Heart left ventricle (tissue), 16 donors: ENCODE results near the gene UCN. TPM values are rescaled to one million over a fixed set of nuclear protein-coding genes. Genes with fewer than 3 reads are reported as not detected.
"Not testable (repeated sequence)": the region's sequence is repeated elsewhere in the genome, so short reads cannot be mapped to it uniquely, and the experiment has no call there.

Experiments
- ATAC-seq, 4 donors: fragments of 200-7000 bp; cut with Tn5 transposase; one replicate each; pipeline ENCODE4 v1.9.1; 2020 to 2022; ENCODE audit warnings: moderate library complexity in 4 of 4, mild to moderate bottlenecking in 3 of 4, moderate number of reproducible peaks in 1 of 4
- DNase-seq, 5 donors: peaks; one replicate each; pipeline ENCODE4 v3.0.0-alpha.2; 2020
- H3K27ac ChIP-seq, 12 donors: fragments of 200-600 bp; sonication (generic) in 4 of 12; one replicate each; pipeline versions ENCODE4 v1.5.0 to v1.8.0; 2016 to 2022; ENCODE audit warnings: mild to moderate bottlenecking in 2 of 12
- H3K27me3 ChIP-seq, 9 donors: fragments of 200-600 bp; sonication (generic) in 2 of 9; one replicate each; pipeline versions ENCODE4 v1.5.1 to v1.8.0; 2016 to 2022; ENCODE audit warnings: mild to moderate bottlenecking in 3 of 9
- H3K36me3 ChIP-seq, 9 donors: fragments of 200-600 bp; sonication (generic) in 2 of 9; one replicate each; pipeline versions ENCODE4 v1.5.0 to v1.8.0; 2018 to 2022; ENCODE audit warnings: mild to moderate bottlenecking in 2 of 9
- H3K4me1 ChIP-seq, 12 donors: fragments of 200-600 bp; sonication (generic) in 4 of 12; one replicate each; pipeline versions ENCODE4 v1.5.0 to v1.8.0; 2016 to 2022; ENCODE audit warnings: mild to moderate bottlenecking in 3 of 12
- H3K4me3 ChIP-seq, 12 donors: fragments of 200-600 bp; sonication (generic) in 4 of 12; one replicate each; pipeline versions ENCODE4 v1.5.0 to v1.8.0; 2017 to 2022; ENCODE audit warnings: mild to moderate bottlenecking in 9 of 12, moderate library complexity in 4 of 12
- H3K9me3 ChIP-seq, 12 donors: fragments of 200-600 bp; sonication (generic) in 4 of 12; one replicate each; pipeline versions ENCODE4 v1.5.0 to v1.8.0; 2016 to 2022; ENCODE audit warnings: mild to moderate bottlenecking in 1 of 12
- CTCF ChIP-seq, 12 donors: fragments of 200-600 bp; sonication (generic) in 4 of 12; IDR thresholded peaks; one replicate each; pipeline versions ENCODE4 v1.5.0 to v1.8.0; 2018 to 2022; ENCODE audit warnings: antibody characterized with exemption in 12 of 12, mild to moderate bottlenecking in 5 of 12
- POLR2A ChIP-seq, 2 donors: fragments of 450-650 bp; IDR thresholded peaks; one replicate each; pipeline ENCODE4 v1.6.1; 2017; ENCODE audit warnings: antibody characterized with exemption in 2 of 2, mild to moderate bottlenecking in 2 of 2, moderate library complexity in 2 of 2
- WGBS, 4 donors: extraction: QIAGEN DNeasy Blood & Tissue Kit in 2 of 4; methylation state at CpG; one replicate each; pipeline versions ENCODE4 v1.1.5 to v1.1.7; 2013 to 2018; 5-methylcytosine and 5-hydroxymethylcytosine counted together
- intact Hi-C, 10 donors: fragments of 100-400 bp; cut with DNase I; formaldehyde crosslinking; loops; one replicate each; pipeline versions ENCODE4 v1.11.1 to v1.14.2; 2022
- polyA plus RNA-seq, 2 donors: library from polyadenylated mRNA; stranded (reverse); fragments of 200-250 nt; gene quantifications; one replicate each; pipeline ENCODE4 v1.2.3, GENCODE V29; 2013
- total RNA-seq, 9 donors: library from RNA; depleted of rRNA in 2 of 9; stranded (reverse); fragments of >200 nt in 2 of 9; fragmentation: NEBNext Ultra II Directional in 3 of 9; extraction: Animal tissue kit (Norgen Biotek cat#: 25700) in 3 of 9; gene quantifications; one replicate each; pipeline versions ENCODE4 v1.1.0 to v1.2.4, GENCODE V29; 2016 to 2023
- donor health status: ischemic (EF 13 %, LVEDD 7.1; RV severe dilation, severe dysfunction).
- donor health status: healthy with polysubstance abuse.
- donor health status: DM: no; HTN: yes; CAD: no.
- donor health status: DM: no; HTN: no; CAD: no.
- donor health status: ischemic (EF 25% LVEDD 6.9; RV normal size, moderate dysfunction).
- donor health status: ischemic (EF 25% LVEDD 5.7; RV mildly dilated, moderate dysfunction).
- donor health status: healthy.
- donor health status: DM: yes; HTN: yes; CAD: no.
- donor health status: ischemic (EF 35%, LVEDD 5.7; RV mildly dilated, moderate dysfunction).
- donor health status: nonischemic (EF 11% LVEDD 7.7; RV severe dilation, severe dysfunction).
- donor health status: DM: yes; HTN: yes; CAD: no.
- donor health status: PGD.
- donor health status: ischemic (EF 29% LVEDD 5.4; RV normal size, mild dysfunction).
- donor health status: nonischemic (EF 23%, LVEDD 6.1; RV moderate dilation, normal function).

Gene UCN
- total and polyA plus RNA-seq, 11 donors: 0.60 to 2.5 (median 1.3) TPM

GRCh38 chr2:27270670-27271069, 37.6 kb downstream of the UCN start:
- Histone ChIP-seq H3K4me3 (no peak overlapping the region), H3K4me1 (peaks cover 0 to 38% (median 5%) of the 10 kb centered on the region in 12 donors), H3K36me3 (no peaks in the 10 kb centered on the region), H3K27me3 (peaks cover 0 to 19% (median 0%) of the 10 kb centered on the region in 9 donors), H3K9me3 (no peaks in the 10 kb centered on the region), H3K27ac (peak overlapping the region in 9 of 12 donors; percentile 62 to 91 (median 76))
- 50 to 70% (median 55%) methylated on average over 2 of the region's 2 CpGs for WGBS, 4 donors
- intact Hi-C loops: loop anchor here in 2 of 10 donors (10.0 kb wide), 2 partner anchors 306 to 316 kb away; no protein-coding TSS in a partner anchor
- DNase-seq (no peak), ATAC-seq (no peak)
- no peak for TF ChIP-seq POLR2A (IDR thresholded peaks at IDR 0.05)
- TF ChIP-seq CTCF (IDR thresholded peaks at IDR 0.05): no peak

- Histone ChIP-seq H3K9me3 (no peaks in the 10 kb centered on the region), H3K4me1 (peaks cover 0 to 43% (median 7%) of the 10 kb centered on the region in 12 donors), H3K27ac (peak overlapping the region in 2 of 12 donors; percentile 71 to 91), H3K36me3 (no peaks in the 10 kb centered on the region), H3K27me3 (peaks cover 0 to 25% (median 0%) of the 10 kb centered on the region in 9 donors), H3K4me3 (no peak overlapping the region)
- intact Hi-C loops: loop anchor here in 2 of 10 donors (10.0 kb wide), 2 partner anchors 305 to 315 kb away; no protein-coding TSS in a partner anchor
- ATAC-seq (no peak), DNase-seq (no peak)
- TF ChIP-seq CTCF (IDR thresholded peaks at IDR 0.05) (no peak), POLR2A (IDR thresholded peaks at IDR 0.05) (no peak)
- WGBS, 4 donors: 70 to 86% (median 74%) methylated on average over 3 of the region's 3 CpGs
These were observed 38.1 kb downstream of the UCN start for GRCh38 chr2:27270131-27270530.

GRCh38 chr2:27268296-27268695, 39.9 kb downstream of the UCN start:
- H3K27ac ChIP-seq, H3K4me3 ChIP-seq, ATAC-seq, intact Hi-C loops, DNase-seq, H3K36me3 ChIP-seq, H3K9me3 ChIP-seq: not testable (repeated sequence)
- WGBS, 4 donors: 83 to 87% (median 85%) methylated on average over 13 of the region's 13 CpGs
- H3K27me3 ChIP-seq: peaks cover 0 to 43% (median 15%) of the 10 kb centered on the region in 9 donors
- peaks cover 0 to 53% (median 19%) of the 10 kb centered on the region in 12 donors for H3K4me1 ChIP-seq

- H3K9me3 ChIP-seq: no peaks in the 10 kb centered on the region
- peak overlapping the region in 2 of 12 donors; percentile 62 to 81 for H3K4me3 ChIP-seq
- no peaks in the 10 kb centered on the region for H3K36me3 ChIP-seq
- TF ChIP-seq CTCF (IDR thresholded peaks at IDR 0.05): no peak
- no peak for TF ChIP-seq POLR2A (IDR thresholded peaks at IDR 0.05)
- DNase-seq (no peak), ATAC-seq (no peak)
- intact Hi-C loops: loop anchor here in 1 of 10 donors (2.0 kb wide), 1 partner anchor 15 kb away; no protein-coding TSS in a partner anchor
- peak overlapping the region in 6 of 12 donors; percentile 41 to 80 (median 58) for H3K27ac ChIP-seq
- peaks cover 0 to 45% (median 26%) of the 10 kb centered on the region in 12 donors for H3K4me1 ChIP-seq
- H3K27me3 ChIP-seq: peaks cover 17 to 71% (median 38%) of the 10 kb centered on the region in 9 donors
These were observed 42.7 kb downstream of the UCN start for GRCh38 chr2:27265536-27265870.
